WI38 (cell line): ENCODE data around the gene TRIM29.

Experiments
- H3K4me3 ChIP-seq: 2 replicates; pipeline ENCODE4 v1.5.1; 2011; ENCODE audit warnings: low read depth, mild to moderate bottlenecking, control low read depth, low read length
- TF ChIP-seq, protein P1 (sequence below): IDR thresholded peaks from 2 replicates; pipeline ENCODE4 v1.5.1; 2012; ENCODE audit warnings: low read depth, mild to moderate bottlenecking, control low read depth, low read length

Gene TRIM29

DNA sequence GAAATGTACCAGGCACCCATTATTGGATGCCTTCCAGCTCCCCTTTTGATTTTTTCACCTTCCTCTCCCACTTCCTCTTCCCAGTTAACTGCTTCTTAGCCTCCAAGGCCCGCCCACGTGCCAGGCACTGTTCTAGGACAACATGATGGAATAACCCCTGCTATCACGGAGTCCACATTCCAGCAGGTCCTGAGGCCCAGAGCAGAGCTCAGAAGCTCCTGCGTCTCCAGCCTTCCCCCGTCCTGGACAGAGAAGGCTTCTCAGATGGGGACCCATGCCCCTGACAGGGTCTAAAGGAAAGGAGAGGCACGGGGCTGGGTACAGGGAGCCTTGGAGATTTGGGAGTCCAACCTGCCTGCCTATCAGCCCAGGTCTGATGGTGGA lies 29.1 kb downstream of the TRIM29 start:
- TF ChIP-seq, protein P1, sequence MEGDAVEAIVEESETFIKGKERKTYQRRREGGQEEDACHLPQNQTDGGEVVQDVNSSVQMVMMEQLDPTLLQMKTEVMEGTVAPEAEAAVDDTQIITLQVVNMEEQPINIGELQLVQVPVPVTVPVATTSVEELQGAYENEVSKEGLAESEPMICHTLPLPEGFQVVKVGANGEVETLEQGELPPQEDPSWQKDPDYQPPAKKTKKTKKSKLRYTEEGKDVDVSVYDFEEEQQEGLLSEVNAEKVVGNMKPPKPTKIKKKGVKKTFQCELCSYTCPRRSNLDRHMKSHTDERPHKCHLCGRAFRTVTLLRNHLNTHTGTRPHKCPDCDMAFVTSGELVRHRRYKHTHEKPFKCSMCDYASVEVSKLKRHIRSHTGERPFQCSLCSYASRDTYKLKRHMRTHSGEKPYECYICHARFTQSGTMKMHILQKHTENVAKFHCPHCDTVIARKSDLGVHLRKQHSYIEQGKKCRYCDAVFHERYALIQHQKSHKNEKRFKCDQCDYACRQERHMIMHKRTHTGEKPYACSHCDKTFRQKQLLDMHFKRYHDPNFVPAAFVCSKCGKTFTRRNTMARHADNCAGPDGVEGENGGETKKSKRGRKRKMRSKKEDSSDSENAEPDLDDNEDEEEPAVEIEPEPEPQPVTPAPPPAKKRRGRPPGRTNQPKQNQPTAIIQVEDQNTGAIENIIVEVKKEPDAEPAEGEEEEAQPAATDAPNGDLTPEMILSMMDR: no peak
- no peak overlapping the region for H3K4me3 ChIP-seq

GRCh38 chr11:120108154-120108784 lies 29.6 kb downstream of the TRIM29 start:
- H3K4me3 ChIP-seq: no peak overlapping the region
- TF ChIP-seq, protein P1: peak; percentile 100

DNA sequence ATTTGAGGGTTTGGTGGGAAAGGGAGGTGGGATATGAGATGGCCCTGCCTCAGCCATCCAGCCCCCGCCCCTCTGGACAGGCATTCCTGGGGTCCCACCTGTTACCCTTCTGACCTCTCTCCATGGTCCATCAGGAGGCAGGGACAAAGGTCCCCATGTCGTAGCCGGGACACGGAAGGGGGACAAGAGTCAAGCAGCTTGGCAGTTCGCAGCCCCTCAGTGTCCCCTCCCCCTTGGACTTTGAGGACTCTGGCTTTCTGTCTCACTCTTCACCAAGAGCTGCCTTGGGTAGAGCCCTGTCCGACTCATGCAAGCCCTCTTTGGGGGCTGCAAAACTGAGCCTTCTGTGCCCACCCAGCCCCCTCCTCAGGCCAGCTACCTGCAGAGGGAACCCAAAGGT lies 30.2 kb downstream of the TRIM29 start:
- no peak overlapping the region for H3K4me3 ChIP-seq
- TF ChIP-seq, protein P1: no peak

DNA sequence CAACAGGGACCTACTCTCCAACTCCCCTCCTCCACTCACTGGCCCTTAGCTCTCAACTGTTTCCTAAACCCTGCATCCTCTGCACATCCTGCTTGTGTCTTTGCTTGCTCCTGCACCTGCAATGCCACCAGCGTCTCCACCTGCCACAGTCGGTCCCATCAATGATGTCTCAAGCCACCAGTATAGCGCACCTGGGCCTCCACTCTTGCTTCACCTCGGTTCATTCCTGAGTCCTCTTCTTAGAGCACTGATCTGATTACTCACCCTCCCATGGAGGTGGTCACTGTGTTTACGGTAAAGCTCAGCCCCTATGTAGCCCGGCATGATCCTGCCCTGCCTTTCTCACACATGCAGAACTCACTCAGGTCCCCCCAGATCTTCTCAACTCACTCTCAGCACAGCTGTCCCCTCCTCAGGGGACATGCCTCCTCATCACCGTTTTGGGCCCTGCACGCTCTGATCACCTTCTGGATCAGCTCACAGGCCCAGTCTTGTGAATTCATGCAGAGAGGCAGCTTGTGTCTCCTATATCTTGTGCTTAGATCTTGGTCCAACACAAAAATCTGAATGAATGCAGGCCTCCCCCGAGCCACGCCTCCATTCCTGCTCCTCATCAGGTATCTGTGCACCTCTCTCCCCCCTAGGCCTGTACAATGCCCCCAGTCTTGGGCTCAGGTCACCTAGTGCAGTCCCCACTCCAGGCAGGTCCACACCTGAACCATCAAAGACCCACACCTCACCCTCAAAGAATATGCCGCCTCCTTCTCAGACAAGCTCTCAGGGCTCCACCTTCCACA lies 31.4 kb downstream of the TRIM29 start:
- TF ChIP-seq, protein P1: no peak
- no peak overlapping the region for H3K4me3 ChIP-seq

DNA sequence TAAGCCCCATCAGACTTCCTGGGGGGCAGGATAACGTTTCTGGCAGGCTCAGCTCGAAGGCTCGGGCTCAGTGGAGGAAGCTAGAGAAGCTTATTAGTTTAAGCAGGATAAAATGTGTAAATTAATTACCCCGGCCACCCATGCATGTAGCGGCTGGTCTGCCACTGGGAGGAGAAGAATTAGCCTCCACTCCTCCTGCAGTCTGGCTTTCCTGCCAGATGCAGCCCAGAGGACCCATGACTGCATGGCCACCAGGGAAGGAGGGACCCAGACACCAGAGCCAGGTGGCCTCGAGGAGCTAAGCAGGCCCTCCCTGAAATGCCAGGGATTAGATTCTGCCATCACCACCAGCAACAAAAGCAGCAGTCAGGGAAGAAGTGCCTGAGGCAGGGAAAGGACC lies 32.3 kb downstream of the TRIM29 start:
- H3K4me3 ChIP-seq: no peak overlapping the region
- TF ChIP-seq, protein P1: no peak

DNA sequence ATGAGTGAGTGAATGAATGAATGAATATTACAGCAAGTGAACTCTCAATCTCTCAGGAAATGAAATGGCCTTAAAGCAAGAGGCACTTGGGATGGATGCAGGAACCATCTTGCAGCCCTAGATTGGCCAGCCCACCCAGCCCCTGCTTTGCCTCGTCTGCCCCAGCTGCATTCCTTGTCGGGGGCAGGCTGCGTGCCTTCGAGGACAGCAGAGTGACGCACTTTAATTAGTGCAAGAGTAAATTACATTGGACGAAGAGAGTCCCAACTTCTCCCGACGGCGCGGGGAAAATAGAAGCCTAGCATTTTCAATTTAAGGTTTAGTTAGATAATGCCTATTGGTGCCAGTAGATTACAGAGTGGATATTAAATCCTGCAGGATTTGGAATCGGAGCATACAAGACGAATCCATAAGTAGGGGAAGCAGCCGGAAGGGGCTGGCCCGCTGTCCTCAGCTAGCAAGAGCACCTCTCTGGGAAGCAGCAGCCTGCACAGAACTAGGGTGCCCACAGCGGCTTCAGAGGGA lies 33.8 kb downstream of the TRIM29 start:
- no peak overlapping the region for H3K4me3 ChIP-seq
- TF ChIP-seq, protein P1: no peak

GRCh38 chr11:120102864-120103122 lies 35.1 kb downstream of the TRIM29 start:
- TF ChIP-seq, protein P1: no peak
- no peak overlapping the region for H3K4me3 ChIP-seq
